HUES64 (cell line): Measurements from ENCODE around the gene PDC.
"Not testable (repeated sequence)": the region's sequence is repeated elsewhere in the genome, so short reads cannot be mapped to it uniquely, and the experiment has no call there.

ENCODE experiments used
- H3K27ac ChIP-seq: 2 replicates; pipeline ENCODE4 v1.7.0; 2013; ENCODE audit warnings: low read depth, low read length, inconsistent platforms
- H3K27me3 ChIP-seq: 2 replicates; pipeline ENCODE4 v1.6.1; 2013; ENCODE audit warnings: mild to moderate bottlenecking, low read length; ENCODE audit not compliant: insufficient read depth
- H3K36me3 ChIP-seq: 2 replicates; pipeline ENCODE4 v1.6.1; 2013; ENCODE audit warnings: mild to moderate bottlenecking, low read length; ENCODE audit not compliant: insufficient read depth
- H3K4me1 ChIP-seq: 2 replicates; pipeline ENCODE4 v1.6.1; 2013; ENCODE audit warnings: mild to moderate bottlenecking, low read length, moderate library complexity; ENCODE audit not compliant: insufficient read depth
- H3K4me3 ChIP-seq: 2 replicates; pipeline ENCODE4 v1.5.1; 2013; ENCODE audit warnings: mild to moderate bottlenecking, low read length, moderate library complexity
- H3K9ac ChIP-seq: 2 replicates; pipeline ENCODE4 v1.6.1; 2013; ENCODE audit warnings: mild to moderate bottlenecking, low read depth, low read length
- H3K9me3 ChIP-seq: 2 replicates; pipeline ENCODE4 v1.6.1; 2013; ENCODE audit warnings: low read depth, low read length; ENCODE audit not compliant: insufficient read depth
- WGBS: fragments of 150-250, 120-280 bp; methylation state at CpG from one replicate; pipeline ENCODE4 v1.1.7; 2013; ENCODE audit warnings: missing lambda C conversion rate; 5-methylcytosine and 5-hydroxymethylcytosine counted together

PDC gene

GRCh38 chr1:186465491-186465890 is 4.6 kb upstream of the PDC start:
- not testable (repeated sequence) for H3K27ac ChIP-seq, H3K36me3 ChIP-seq, H3K9ac ChIP-seq, H3K9me3 ChIP-seq, H3K4me3 ChIP-seq, H3K4me1 ChIP-seq, H3K27me3 ChIP-seq

DNA sequence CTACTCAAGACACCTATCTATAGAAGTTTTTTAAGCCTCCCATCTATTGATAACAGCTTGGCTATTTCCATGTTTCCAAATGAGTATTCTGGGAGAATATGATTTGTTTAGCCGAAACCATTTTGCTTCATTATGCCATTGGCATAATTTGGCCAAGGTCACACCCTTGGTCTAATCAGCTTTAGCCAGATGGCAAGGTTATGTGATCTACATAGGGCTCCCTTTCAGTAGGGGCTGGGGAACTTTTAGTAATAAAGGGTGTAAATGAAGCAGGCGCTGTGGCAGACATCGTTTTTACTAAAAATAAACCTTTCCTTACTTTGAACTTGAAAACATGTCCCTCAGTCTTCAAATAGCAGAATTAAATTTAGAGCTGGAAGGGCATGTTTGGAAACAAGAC is 3.0 kb upstream of the PDC start:
- Histone ChIP-seq H3K9ac (no peak overlapping the region), H3K4me1 (peaks cover 3% of the 10 kb centered on the region; the same call in 1 of the 2 replicates), H3K27ac (no peak overlapping the region), H3K36me3 (no peaks in the 10 kb centered on the region), H3K9me3 (no peaks in the 10 kb centered on the region), H3K4me3 (no peak overlapping the region), H3K27me3 (no peaks in the 10 kb centered on the region)
- 100% methylated on average over 1 of the region's 3 CpGs for WGBS

- 58% methylated on average over 4 of the region's 5 CpGs for WGBS
- no peak overlapping the region for H3K9ac ChIP-seq
- no peaks in the 10 kb centered on the region for H3K27me3 ChIP-seq
- H3K9me3 ChIP-seq: no peaks in the 10 kb centered on the region
- no peak overlapping the region for H3K27ac ChIP-seq
- no peak overlapping the region for H3K4me3 ChIP-seq
- peaks cover 3% of the 10 kb centered on the region; the same call in 1 of the 2 replicates for H3K4me1 ChIP-seq
- no peaks in the 10 kb centered on the region for H3K36me3 ChIP-seq
Measured at GRCh38 chr1:186463511-186463910, 2.6 kb upstream of the PDC start.

- H3K36me3 ChIP-seq, H3K9me3 ChIP-seq, H3K4me1 ChIP-seq, H3K27ac ChIP-seq, H3K27me3 ChIP-seq, H3K9ac ChIP-seq, H3K4me3 ChIP-seq: not testable (repeated sequence)
- 98% methylated on average over 13 of the region's 14 CpGs for WGBS
Measured at GRCh38 chr1:186459161-186459560, 1.8 kb downstream of the PDC start.

GRCh38 chr1:186456729-186457255 is 4.1 kb downstream of the PDC start:
- 89% methylated on average over 3 of the region's 3 CpGs for WGBS
- H3K4me1 ChIP-seq: no peaks in the 10 kb centered on the region
- H3K36me3 ChIP-seq: no peaks in the 10 kb centered on the region
- no peak overlapping the region for H3K4me3 ChIP-seq
- H3K27me3 ChIP-seq: no peaks in the 10 kb centered on the region
- no peak overlapping the region for H3K9ac ChIP-seq
- H3K27ac ChIP-seq: no peak overlapping the region
- H3K9me3 ChIP-seq: no peaks in the 10 kb centered on the region

GRCh38 chr1:186454981-186455380 is 5.9 kb downstream of the PDC start:
- Histone ChIP-seq H3K4me1 (no peaks in the 10 kb centered on the region), H3K9ac (no peak overlapping the region), H3K9me3 (no peaks in the 10 kb centered on the region), H3K27ac (no peak overlapping the region), H3K36me3 (no peaks in the 10 kb centered on the region), H3K27me3 (no peaks in the 10 kb centered on the region), H3K4me3 (no peak overlapping the region)
- 91% methylated on average over 3 of the region's 3 CpGs for WGBS

DNA sequence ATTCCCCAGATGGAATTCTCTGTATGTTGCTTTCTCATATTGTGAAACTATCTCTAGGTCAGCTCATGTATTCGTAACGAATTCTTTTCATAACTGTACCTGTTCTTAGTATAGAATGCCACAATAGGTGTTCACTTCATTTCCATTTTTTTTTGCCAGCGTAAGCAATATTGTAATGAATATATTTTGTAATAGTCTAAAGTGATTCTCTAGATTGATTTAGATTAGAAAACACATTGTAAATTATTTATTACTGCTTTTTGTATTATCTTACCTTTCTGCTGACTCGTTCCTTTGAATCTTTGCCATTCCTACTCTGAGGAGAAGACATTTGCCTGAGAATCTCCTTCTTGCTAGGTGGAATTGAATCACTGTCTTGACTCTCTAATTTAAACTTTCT is 14.8 kb downstream of the PDC start:
- no peak overlapping the region for H3K27ac ChIP-seq
- no peaks in the 10 kb centered on the region for H3K9me3 ChIP-seq
- H3K4me1 ChIP-seq: no peaks in the 10 kb centered on the region
- no peaks in the 10 kb centered on the region for H3K27me3 ChIP-seq
- WGBS: 92% methylated on average over 3 of the region's 4 CpGs
- H3K9ac ChIP-seq: no peak overlapping the region
- no peaks in the 10 kb centered on the region for H3K36me3 ChIP-seq
- H3K4me3 ChIP-seq: no peak overlapping the region

GRCh38 chr1:186443638-186444037 is 17.3 kb downstream of the PDC start:
- Histone ChIP-seq H3K9me3 (no peaks in the 10 kb centered on the region), H3K4me3 (no peak overlapping the region), H3K27me3 (no peaks in the 10 kb centered on the region), H3K36me3 (no peaks in the 10 kb centered on the region), H3K4me1 (peaks cover 11% of the 10 kb centered on the region; the same call in 1 of the 2 replicates), H3K27ac (no peak overlapping the region), H3K9ac (no peak overlapping the region)
- 100% methylated on average over 2 of the region's 2 CpGs for WGBS

GRCh38 chr1:186442651-186443375 is 18.1 kb downstream of the PDC start:
- Histone ChIP-seq H3K36me3 (no peaks in the 10 kb centered on the region), H3K27ac (no peak overlapping the region), H3K9ac (no peak overlapping the region), H3K9me3 (no peaks in the 10 kb centered on the region), H3K4me1 (peaks cover 11% of the 10 kb centered on the region; the same call in 1 of the 2 replicates), H3K4me3 (no peak overlapping the region), H3K27me3 (no peaks in the 10 kb centered on the region)
- WGBS: no CpG with 5 or more reads among the region's 1 CpG

DNA sequence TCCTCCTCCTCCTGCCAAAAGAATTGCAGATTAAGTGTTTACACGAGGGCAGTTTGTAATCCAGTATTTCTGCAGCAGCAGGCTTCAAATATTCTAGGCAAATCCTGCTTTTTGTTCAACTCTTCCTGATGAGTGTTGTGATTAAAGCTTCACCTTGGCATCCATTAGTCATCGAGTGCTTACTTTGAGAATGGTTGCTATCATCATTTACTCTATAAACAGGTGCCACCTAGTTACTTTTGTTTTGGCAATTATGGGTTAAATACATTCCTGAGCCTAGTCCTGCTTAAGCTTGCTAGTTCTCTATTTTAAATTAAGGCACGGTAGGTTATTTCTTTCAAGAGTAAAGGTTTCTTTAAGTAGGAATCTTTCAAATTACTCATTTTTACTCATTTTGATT is 20.3 kb downstream of the PDC start:
- Histone ChIP-seq H3K27me3 (no peaks in the 10 kb centered on the region), H3K9ac (no peak overlapping the region), H3K9me3 (no peaks in the 10 kb centered on the region), H3K4me3 (no peak overlapping the region), H3K36me3 (no peaks in the 10 kb centered on the region), H3K27ac (no peak overlapping the region), H3K4me1 (peaks cover 11% of the 10 kb centered on the region; the same call in 1 of the 2 replicates)
- WGBS: 82% methylated on average over 3 of the region's 3 CpGs

GRCh38 chr1:186438567-186438966 is 22.3 kb downstream of the PDC start:
- no peak overlapping the region for H3K9ac ChIP-seq
- no peak overlapping the region for H3K4me3 ChIP-seq
- H3K27ac ChIP-seq: no peak overlapping the region
- no peaks in the 10 kb centered on the region for H3K9me3 ChIP-seq
- H3K27me3 ChIP-seq: no peaks in the 10 kb centered on the region
- H3K36me3 ChIP-seq: no peaks in the 10 kb centered on the region
- 91% methylated on average over 5 of the region's 5 CpGs for WGBS
- H3K4me1 ChIP-seq: peaks cover 11% of the 10 kb centered on the region; the same call in 1 of the 2 replicates

DNA sequence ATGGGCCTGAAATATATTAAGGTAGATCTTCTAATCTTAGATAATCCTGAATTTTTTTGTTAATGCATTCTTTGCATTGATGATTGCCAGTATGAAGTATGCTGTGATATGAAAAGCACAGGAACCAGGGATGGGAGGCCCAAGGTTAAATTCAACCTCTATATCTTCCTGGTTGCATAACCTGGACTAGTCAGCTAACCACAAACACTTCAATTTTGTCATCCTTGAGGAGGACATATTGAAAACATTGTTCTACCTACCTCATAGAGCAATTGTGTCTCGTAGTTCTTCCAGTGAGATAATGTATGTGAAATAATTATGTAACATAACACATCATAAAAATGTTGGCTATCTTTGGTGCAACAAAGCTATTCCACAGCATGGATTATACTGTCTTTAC is 25.6 kb downstream of the PDC start:
- no peaks in the 10 kb centered on the region for H3K36me3 ChIP-seq
- H3K9ac ChIP-seq: no peak overlapping the region
- peaks cover 5% of the 10 kb centered on the region; the same call in 1 of the 2 replicates for H3K4me1 ChIP-seq
- no peaks in the 10 kb centered on the region for H3K27me3 ChIP-seq
- H3K4me3 ChIP-seq: no peak overlapping the region
- no peak overlapping the region for H3K27ac ChIP-seq
- H3K9me3 ChIP-seq: no peaks in the 10 kb centered on the region
- WGBS: no CpG with 5 or more reads among the region's 1 CpG
